HEK293 (cell line): ENCODE measurements around the gene CILP.
A peak's percentile ranks its signal among the peaks of the same experiment; 100 is the strongest.

Experiments used
- CTCF ChIA-PET: fragments of 350-600 bp; formaldehyde crosslinking; extraction: SDS; loops from one replicate; lab custom pipeline; 2021; ENCODE audit warnings: antibody characterized with exemption; lab: Yijun Ruan, JAX
- POLR2A ChIA-PET: fragments of 300-600 bp; formaldehyde crosslinking; extraction: SDS; loops from one replicate; lab custom pipeline; 2020; ENCODE audit warnings: antibody characterized with exemption, inconsistent platforms; lab: Yijun Ruan, JAX
- H3K27ac ChIP-seq: fragments of 200-500 bp; sonication (Bioruptor generic); 2 replicates; pipeline ENCODE4 v1.5.1; 2014; ENCODE audit warnings: low read depth, low read length, control low read depth, inconsistent platforms; ENCODE audit errors: extremely low read depth
- H3K36me3 ChIP-seq, 2 experiments: fragments of 200-500 bp in 1 of 2; sonication (Bioruptor generic) in 1 of 2; 1 replicate in 1 of 2; 2 replicates in 1 of 2; pipeline ENCODE4 v1.5.1; 2014 to 2017; ENCODE audit warnings: inconsistent platforms in 2 of 2, low read length in 2 of 2; ENCODE audit not compliant: control insufficient read depth in 2 of 2, insufficient read depth in 1 of 2
- H3K4me1 ChIP-seq: fragments of 200-500 bp; sonication (Bioruptor generic); 2 replicates; pipeline ENCODE4 v1.5.1; 2014; ENCODE audit warnings: mild to moderate bottlenecking, low read length, inconsistent platforms; ENCODE audit not compliant: control insufficient read depth, insufficient read depth
- H3K4me3 ChIP-seq: 2 replicates; pipeline ENCODE4 v1.5.1; 2011; ENCODE audit warnings: low read depth, mild to moderate bottlenecking, control low read depth, low read length, moderate library complexity
- H3K9me3 ChIP-seq: fragments of 200-500 bp; sonication (Bioruptor generic); 2 replicates; pipeline ENCODE4 v1.5.1; 2014; ENCODE audit warnings: low read depth, low read length, inconsistent platforms; ENCODE audit not compliant: control insufficient read depth, insufficient read depth
- FEZF1 ChIP-seq: fragments of 450-650 bp; formaldehyde crosslinking; IDR thresholded peaks from 2 replicates; pipeline ENCODE4 v1.5.1; 2016; ENCODE audit warnings: missing biosample characterization, missing genetic modification characterization
- GLIS2 ChIP-seq: fragments of 450-650 bp; formaldehyde crosslinking; IDR thresholded peaks from 2 replicates; pipeline ENCODE4 v1.5.1; 2016; ENCODE audit warnings: missing biosample characterization, missing genetic modification characterization
- KLF17 ChIP-seq: fragments of 450-650 bp; formaldehyde crosslinking; IDR thresholded peaks from 2 replicates; pipeline ENCODE4 v1.5.1; 2016; ENCODE audit warnings: missing biosample characterization, missing genetic modification characterization
- MEIS1 ChIP-seq: sonication (generic); formaldehyde crosslinking; IDR thresholded peaks from 2 replicates; pipeline ENCODE4 v1.8.1; 2022; ENCODE audit warnings: missing genetic modification reagents, mild to moderate bottlenecking, borderline replicate concordance
- MZF1 ChIP-seq: fragments of 450-650 bp; formaldehyde crosslinking; IDR thresholded peaks from 2 replicates; pipeline ENCODE4 v1.5.1; 2017; ENCODE audit warnings: missing biosample characterization, missing genetic modification characterization, borderline replicate concordance
- PBX3 ChIP-seq: sonication (generic); formaldehyde crosslinking; IDR thresholded peaks from 2 replicates; pipeline ENCODE4 v1.8.1; 2022; ENCODE audit warnings: mild to moderate bottlenecking, moderate library complexity, missing genetic modification reagents
- PRDM1 ChIP-seq: fragments of 450-650 bp; formaldehyde crosslinking; IDR thresholded peaks from 2 replicates; pipeline ENCODE4; 2016; ENCODE audit warnings: missing biosample characterization, missing genetic modification characterization
- PRDM2 ChIP-seq: fragments of 450-650 bp; formaldehyde crosslinking; IDR thresholded peaks from 2 replicates; pipeline ENCODE4 v1.5.1; 2016; ENCODE audit warnings: missing biosample characterization, missing genetic modification characterization, borderline replicate concordance
- SP7 ChIP-seq: fragments of 450-650 bp; formaldehyde crosslinking; IDR thresholded peaks from 2 replicates; pipeline ENCODE4 v1.5.1; 2016; ENCODE audit warnings: missing biosample characterization, missing genetic modification characterization
- ZIC2 ChIP-seq: fragments of 450-650 bp; formaldehyde crosslinking; IDR thresholded peaks from 2 replicates; pipeline ENCODE4 v1.5.1; 2016; ENCODE audit warnings: missing biosample characterization, missing genetic modification characterization
- ZNF175 ChIP-seq: fragments of 450-650 bp; formaldehyde crosslinking; IDR thresholded peaks from 2 replicates; pipeline ENCODE4 v1.5.1; 2016; ENCODE audit warnings: missing biosample characterization, missing genetic modification characterization
- ZNF214 ChIP-seq: fragments of 450-650 bp; formaldehyde crosslinking; IDR thresholded peaks from 2 replicates; pipeline ENCODE4 v1.5.1; 2017; ENCODE audit warnings: missing biosample characterization, mild to moderate bottlenecking, missing genetic modification characterization, borderline replicate concordance
- ZNF26 ChIP-seq: fragments of 450-650 bp; formaldehyde crosslinking; IDR thresholded peaks from 2 replicates; pipeline ENCODE4 v1.5.1; 2016; ENCODE audit warnings: missing biosample characterization, missing genetic modification characterization
- ZNF302 ChIP-seq: fragments of 450-650 bp; formaldehyde crosslinking; IDR thresholded peaks from 2 replicates; pipeline ENCODE4 v1.5.1; 2016; ENCODE audit warnings: missing biosample characterization, missing genetic modification characterization, low read depth
- ZNF398 ChIP-seq: fragments of 450-650 bp; formaldehyde crosslinking; IDR thresholded peaks from 2 replicates; pipeline ENCODE4 v1.5.1; 2017; ENCODE audit warnings: missing biosample characterization, missing genetic modification characterization
- ZNF404 ChIP-seq: fragments of 450-650 bp; formaldehyde crosslinking; IDR thresholded peaks from 2 replicates; pipeline ENCODE4 v1.5.1; 2017; ENCODE audit warnings: missing biosample characterization, missing genetic modification characterization
- ZNF558 ChIP-seq: fragments of 450-650 bp; formaldehyde crosslinking; IDR thresholded peaks from 2 replicates; pipeline ENCODE4 v1.5.1; 2016; ENCODE audit warnings: missing biosample characterization, missing genetic modification characterization
- ZNF639 ChIP-seq: fragments of 450-650 bp; formaldehyde crosslinking; IDR thresholded peaks from 2 replicates; pipeline ENCODE4 v1.5.1; 2016; ENCODE audit warnings: missing biosample characterization, missing genetic modification characterization
- ZNF792 ChIP-seq: fragments of 450-650 bp; formaldehyde crosslinking; IDR thresholded peaks from 2 replicates; pipeline ENCODE4 v1.5.1; 2016; ENCODE audit warnings: missing biosample characterization, missing genetic modification characterization

The CILP gene

GRCh38 chr15:65258375-65259262 is 47.3 kb upstream of the CILP start:
- no peak overlapping the region for H3K4me3 ChIP-seq
- ChIA-PET POLR2A (no interaction called here), CTCF (interaction anchor here (0.5 to 1.3 kb wide), 4 partner anchors 13 to 619 kb away, joined by 3 to 7 read pairs (median 4); no protein-coding TSS in a partner anchor)
- H3K4me1 ChIP-seq, result no peaks in the 10 kb centered on the region
- peaks cover 18 to 43% of the 10 kb centered on the region in 2 experiments for H3K36me3 ChIP-seq
- no peak overlapping the region for H3K27ac ChIP-seq
- H3K9me3 ChIP-seq, result no peaks in the 10 kb centered on the region
- TF ChIP-seq PBX3 (CRISPR knock-in tag), result no peak
- no peak for TF ChIP-seq ZNF398 (tag by site-specific recombination)
- TF ChIP-seq MZF1 (tag by site-specific recombination), result no peak
- no peak for TF ChIP-seq ZNF214
- no peak for TF ChIP-seq KLF17
- no peak for TF ChIP-seq ZNF558 (tag by site-specific recombination)
- no peak for TF ChIP-seq PRDM2 (tag by site-specific recombination)
- TF ChIP-seq SP7 (tag by site-specific recombination), result 0 out of 2 replicates have a peak, but pooled peaks have one; percentile 27
- TF ChIP-seq ZNF302 (tag by site-specific recombination), result no peak
- TF ChIP-seq FEZF1 (tag by site-specific recombination), result peak; percentile 70
- TF ChIP-seq MEIS1, result no peak
- no peak for TF ChIP-seq ZNF404 (tag by site-specific recombination)
- no peak for TF ChIP-seq ZNF792 (tag by site-specific recombination)
- no peak for TF ChIP-seq ZNF175
- TF ChIP-seq ZIC2, result 0 out of 2 replicates have a peak, but pooled peaks have one; percentile 33
- no peak for TF ChIP-seq ZNF26 (tag by site-specific recombination)
- no peak for TF ChIP-seq ZNF639
- no peak for TF ChIP-seq PRDM1 (tag by site-specific recombination)
- TF ChIP-seq GLIS2 (tag by site-specific recombination), result no peak
